NT2/D1 (cell line): ENCODE results near the gene TBCD.
A peak's percentile ranks its signal among the peaks of the same experiment; 100 is the strongest.

ENCODE experiments used
- DNase-seq: peaks from one replicate; pipeline ENCODE4 v3.0.0-alpha.2; 2011; ENCODE audit warnings: low read depth, low spot score
- H3K27me3 ChIP-seq: 2 replicates; pipeline ENCODE4 v1.6.0; 2011; ENCODE audit warnings: mild to moderate bottlenecking; ENCODE audit not compliant: insufficient read length, insufficient read depth
- H3K36me3 ChIP-seq: 2 replicates; pipeline ENCODE4 v1.6.1; 2011; ENCODE audit warnings: mild to moderate bottlenecking, low read length, mixed read lengths; ENCODE audit not compliant: insufficient read depth, insufficient read length
- H3K4me1 ChIP-seq: 2 replicates; pipeline ENCODE4 v1.5.1; 2011; ENCODE audit not compliant: insufficient read depth, insufficient read length
- H3K4me3 ChIP-seq: 2 replicates; pipeline ENCODE4 v1.5.1; 2011; ENCODE audit warnings: low read depth; ENCODE audit not compliant: insufficient read length
- H3K9ac ChIP-seq: 2 replicates; pipeline ENCODE4 v1.6.0; 2011; ENCODE audit warnings: low read depth; ENCODE audit not compliant: insufficient read length
- H3K9me3 ChIP-seq: 2 replicates; pipeline ENCODE4 v1.5.1; 2011; ENCODE audit warnings: mild to moderate bottlenecking, low read length; ENCODE audit not compliant: insufficient read depth
- SUZ12 ChIP-seq: IDR thresholded peaks from 2 replicates; pipeline ENCODE4 v1.6.1; 2011; ENCODE audit not compliant: insufficient read length, insufficient read depth; ENCODE audit errors: extremely low read depth
- YY1 ChIP-seq: IDR thresholded peaks from 2 replicates; pipeline ENCODE4 v1.6.1; 2011; ENCODE audit not compliant: insufficient read length, insufficient read depth
- ZNF274 ChIP-seq: IDR thresholded peaks from 2 replicates; pipeline ENCODE4 v1.6.1; 2011; ENCODE audit warnings: mild to moderate bottlenecking, low read depth, low read length

The TBCD gene

DNA sequence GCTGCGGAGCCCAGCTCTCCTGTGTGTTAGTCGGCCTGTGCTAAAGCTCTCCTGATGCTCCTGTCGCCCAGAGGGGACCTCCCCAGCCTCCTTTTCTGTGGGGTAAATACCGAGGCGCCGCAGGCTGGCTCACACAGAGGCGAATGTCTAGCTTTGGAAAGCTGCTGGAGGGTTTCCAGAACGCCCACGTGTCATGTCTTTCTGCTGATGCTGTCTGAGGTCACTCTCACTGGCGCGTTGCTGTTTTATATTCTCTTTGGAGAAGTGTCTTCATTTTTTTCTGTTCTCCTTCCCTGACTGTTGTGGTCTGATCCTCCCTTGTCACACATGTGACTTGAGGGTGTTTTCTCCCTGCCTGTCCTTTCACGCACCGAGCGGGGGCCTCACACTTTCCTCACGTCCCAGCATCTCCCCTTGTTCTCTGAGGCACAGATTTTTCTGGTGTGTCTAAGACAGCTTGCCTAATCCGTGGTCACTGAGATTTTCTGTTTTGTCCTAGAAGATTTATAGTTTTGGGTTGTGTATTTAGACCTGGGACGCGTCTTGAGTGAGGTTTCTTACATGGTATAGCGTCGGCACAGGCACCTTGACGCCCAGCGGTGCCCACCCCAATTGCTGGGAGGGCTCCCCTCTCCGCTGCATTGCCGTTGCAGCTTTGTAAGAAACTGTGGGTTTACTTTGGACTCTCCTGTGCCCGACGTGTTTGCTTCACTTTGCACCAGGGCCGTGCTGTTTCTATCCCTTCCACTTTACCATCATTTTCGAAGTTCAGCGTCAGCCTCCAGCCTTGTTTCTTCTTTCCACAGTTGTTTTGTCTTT lies 180.0 kb downstream of the TBCD start:
- H3K4me1 ChIP-seq, result peaks cover under 1% of the 10 kb centered on the region
- H3K27me3 ChIP-seq, result no peaks in the 10 kb centered on the region
- DNase-seq, result no peak
- no peak overlapping the region for H3K4me3 ChIP-seq
- TF ChIP-seq ZNF274, result no peak
- no peak for TF ChIP-seq SUZ12
- no peak for TF ChIP-seq YY1
- no peak overlapping the region for H3K9ac ChIP-seq
- H3K36me3 ChIP-seq, result peaks cover 84% of the 10 kb centered on the region
- H3K9me3 ChIP-seq, result no peaks in the 10 kb centered on the region

- no peak overlapping the region for H3K4me3 ChIP-seq
- H3K9ac ChIP-seq, result no peak overlapping the region
- no peaks in the 10 kb centered on the region for H3K27me3 ChIP-seq
- TF ChIP-seq YY1 (no peak), ZNF274 (no peak), SUZ12 (no peak)
- DNase-seq, result no peak
- peaks cover 3% of the 10 kb centered on the region for H3K4me1 ChIP-seq
- peaks cover 84% of the 10 kb centered on the region for H3K36me3 ChIP-seq
- H3K9me3 ChIP-seq, result no peaks in the 10 kb centered on the region
These were observed 180.8 kb downstream of the TBCD start for GRCh38 chr17:82932518-82933310.

DNA sequence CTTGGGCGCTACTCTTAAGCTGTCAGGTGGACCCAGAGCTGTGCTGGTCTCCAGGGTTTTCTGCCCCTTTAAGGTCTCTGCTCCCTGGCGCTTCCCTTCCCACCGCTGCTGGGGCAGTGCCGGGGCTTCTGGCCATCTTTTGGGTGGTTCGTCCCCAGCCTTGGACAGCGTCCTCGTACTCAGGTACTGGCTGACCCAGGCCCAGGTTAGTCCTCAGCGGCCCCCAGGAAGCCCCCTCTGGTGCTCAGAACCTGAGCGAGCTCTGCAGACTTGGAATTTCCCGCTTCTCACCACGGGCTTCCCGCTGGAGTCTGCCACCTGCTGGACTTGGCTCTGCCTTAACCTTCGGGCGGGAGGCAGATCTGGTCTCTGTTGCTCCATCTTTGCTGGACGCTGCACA lies 182.0 kb downstream of the TBCD start:
- H3K9me3 ChIP-seq, result no peaks in the 10 kb centered on the region
- TF ChIP-seq ZNF274, result no peak
- H3K9ac ChIP-seq, result no peak overlapping the region
- no peak overlapping the region for H3K4me3 ChIP-seq
- no peak for DNase-seq
- H3K4me1 ChIP-seq, result peaks cover 3% of the 10 kb centered on the region
- no peaks in the 10 kb centered on the region for H3K27me3 ChIP-seq
- H3K36me3 ChIP-seq, result peaks cover 84% of the 10 kb centered on the region

DNA sequence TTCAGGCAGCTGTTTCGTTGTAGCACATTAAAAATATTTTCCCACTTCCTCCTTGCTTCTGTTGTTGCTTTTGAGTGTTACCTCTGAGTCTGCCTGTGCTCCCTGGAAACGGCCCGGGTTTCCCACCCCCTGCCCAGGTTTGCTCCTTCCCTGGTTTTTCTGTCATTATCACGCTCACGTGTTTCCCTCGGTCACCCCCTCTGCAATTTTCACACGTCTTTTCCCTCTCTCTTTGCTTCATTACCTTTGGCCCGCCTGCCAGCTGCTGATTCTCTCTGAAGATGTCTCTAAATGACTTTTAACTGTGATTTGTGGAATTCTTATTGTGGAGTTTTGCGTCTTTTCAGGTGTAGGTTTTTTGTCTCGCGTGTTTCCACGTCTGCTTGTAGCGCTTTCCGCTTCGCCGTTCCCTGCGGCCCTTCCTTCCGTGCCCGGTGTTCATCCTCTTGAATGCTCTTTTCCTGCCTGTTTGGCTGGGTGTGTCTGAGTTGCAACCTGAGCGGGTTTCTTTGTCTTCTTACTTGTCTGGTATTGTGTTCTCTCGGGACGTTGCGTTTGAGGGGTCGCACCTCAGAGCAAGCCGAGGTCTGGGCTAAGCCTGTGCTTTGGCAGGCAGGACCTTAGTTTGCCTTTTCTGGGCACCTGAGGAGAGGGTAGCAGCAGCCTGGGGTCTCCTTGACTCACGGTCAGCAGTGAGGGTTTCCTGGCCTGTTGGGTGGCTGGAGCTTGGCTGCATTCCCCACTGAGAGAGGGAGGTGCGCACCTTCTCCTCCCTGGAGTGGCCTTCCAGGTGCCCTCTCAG lies 184.3 kb downstream of the TBCD start:
- peaks cover 81% of the 10 kb centered on the region for H3K36me3 ChIP-seq
- TF ChIP-seq ZNF274 (no peak), SUZ12 (no peak), YY1 (no peak)
- H3K27me3 ChIP-seq, result no peaks in the 10 kb centered on the region

GRCh38 chr17:82936768-82937171 lies 184.9 kb downstream of the TBCD start:
- DNase-seq, result no peak
- no peaks in the 10 kb centered on the region for H3K27me3 ChIP-seq
- no peak overlapping the region for H3K4me3 ChIP-seq
- H3K4me1 ChIP-seq, result peaks cover 3% of the 10 kb centered on the region
- peaks cover 81% of the 10 kb centered on the region for H3K36me3 ChIP-seq
- H3K9me3 ChIP-seq, result no peaks in the 10 kb centered on the region; the same call in 1 of the 2 replicates
- no peak overlapping the region for H3K9ac ChIP-seq
- TF ChIP-seq YY1 (no peak), SUZ12 (no peak), ZNF274 (no peak)

More for the DNA sequence above, 184.3 kb downstream of the TBCD start:
- Histone ChIP-seq H3K4me1 (peaks cover 3% of the 10 kb centered on the region), H3K9me3 (no peaks in the 10 kb centered on the region; the same call in 1 of the 2 replicates), H3K9ac (no peak overlapping the region), H3K4me3 (no peak overlapping the region)
- no peak for DNase-seq

DNA sequence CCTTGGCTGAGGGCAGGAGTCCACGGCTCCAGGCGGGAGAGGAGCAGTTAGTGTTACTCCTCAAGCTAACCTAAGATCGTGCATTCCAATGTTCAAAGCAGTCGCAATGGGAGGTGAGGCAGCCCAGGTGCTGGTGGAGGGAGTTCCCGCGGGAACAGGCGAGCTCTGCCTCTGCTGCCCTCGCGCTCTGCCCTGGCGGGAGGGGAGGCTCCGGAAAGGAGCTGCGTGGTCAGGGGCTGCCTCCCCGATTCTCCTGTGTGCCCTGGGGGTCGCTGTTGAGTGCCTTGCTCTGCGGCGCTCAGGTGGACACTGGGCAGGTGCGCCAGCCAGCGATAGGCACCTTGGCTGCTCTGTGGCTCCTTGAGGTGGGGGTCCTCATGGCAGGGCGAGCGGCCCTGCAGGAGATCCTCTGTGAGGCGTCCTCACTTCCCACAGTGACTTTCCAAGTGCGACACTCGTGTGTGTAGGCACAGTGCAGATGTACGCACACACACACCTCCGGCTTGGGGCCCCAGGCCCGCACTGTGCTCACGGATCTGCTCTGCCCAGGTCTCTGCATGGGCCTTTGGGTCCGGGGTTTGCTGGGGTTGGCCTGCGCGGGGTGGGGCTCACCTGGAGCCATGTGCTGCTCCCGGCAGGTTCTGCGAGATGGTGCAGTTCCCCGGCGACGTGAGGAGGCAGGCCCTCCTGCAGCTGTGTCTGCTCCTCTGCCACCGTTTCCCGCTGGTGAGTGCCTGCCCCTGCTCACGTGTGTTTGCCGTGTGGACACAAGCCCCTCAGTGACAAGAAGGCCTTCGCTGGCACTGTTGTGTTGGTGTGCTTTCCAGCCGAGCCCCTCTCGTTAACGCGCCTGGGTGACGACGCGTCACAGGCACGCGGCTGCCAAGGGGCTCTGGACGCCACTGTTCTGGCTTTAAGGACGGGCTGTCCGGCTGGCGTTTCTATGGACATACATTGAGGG lies 185.8 kb downstream of the TBCD start:
- no peaks in the 10 kb centered on the region for H3K27me3 ChIP-seq
- no peak overlapping the region for H3K4me3 ChIP-seq
- H3K9ac ChIP-seq, result peak overlapping the region; percentile 59
- peaks cover 3% of the 10 kb centered on the region for H3K4me1 ChIP-seq
- H3K36me3 ChIP-seq, result peaks cover 81% of the 10 kb centered on the region
- peaks cover 3% of the 10 kb centered on the region; the same call in 1 of the 2 replicates for H3K9me3 ChIP-seq
- no peak for DNase-seq
- TF ChIP-seq YY1, result no peak
- TF ChIP-seq ZNF274, result no peak
- no peak for TF ChIP-seq SUZ12
